K562 (cell line): ENCODE measurements around the gene DYRK1A. TPM values are rescaled to one million over a fixed set of nuclear protein-coding genes. Genes with fewer than 3 reads are reported as not detected.

ENCODE experiments used
- CUX1 ChIP-seq: fragments of 200-800 bp; sonication (Bioruptor generic); IDR thresholded peaks from 2 replicates; pipeline ENCODE4 v1.6.1; 2016; ENCODE audit warnings: missing genetic modification characterization, missing compliant biosample characterization
- FOXO4 ChIP-seq: fragments of 450-650 bp; formaldehyde crosslinking; IDR thresholded peaks from 2 replicates; pipeline ENCODE4 v1.4.0; 2020; ENCODE audit warnings: mild to moderate bottlenecking, moderate library complexity
- GABPB1 ChIP-seq: sonication (generic); formaldehyde crosslinking; IDR thresholded peaks from 2 replicates; pipeline ENCODE4 v1.8.0; 2022; ENCODE audit warnings: mild to moderate bottlenecking, missing genetic modification reagents
- HDAC1 ChIP-seq, 2 experiments: fragments of 450-650 bp; IDR thresholded peaks; 2 replicates each; pipeline ENCODE4 v1.6.1; 2016 to 2017; ENCODE audit warnings: inconsistent platforms in 1 of 2, mild to moderate bottlenecking in 1 of 2, moderate library complexity in 1 of 2
- HMBOX1 ChIP-seq: sonication (generic); IDR thresholded peaks from 2 replicates; pipeline ENCODE4 v1.6.1; 2016
- MAFF ChIP-seq: IDR thresholded peaks from 2 replicates; pipeline ENCODE4 v1.6.1; 2012; ENCODE audit warnings: low read length, improper control_type of control experiment
- NFYB ChIP-seq: IDR thresholded peaks from 2 replicates; pipeline ENCODE4 v1.6.1; 2011; ENCODE audit warnings: mild to moderate bottlenecking, moderate library complexity; ENCODE audit not compliant: insufficient read length; ENCODE audit errors: extremely low read depth
- OTX1 ChIP-seq: fragments of 450-650 bp; formaldehyde crosslinking; IDR thresholded peaks from 2 replicates; pipeline ENCODE4 v1.4.0; 2022; ENCODE audit warnings: mild to moderate bottlenecking
- PATZ1 ChIP-seq: fragments of 250-450 bp; sonication (Bioruptor Pico); IDR thresholded peaks from 2 replicates; pipeline ENCODE4 v1.5.0; 2020; ENCODE audit warnings: mild to moderate bottlenecking, borderline replicate concordance
- RFX7 ChIP-seq: fragments of 250-450 bp; sonication (Bioruptor Pico); IDR thresholded peaks from 2 replicates; pipeline ENCODE4 v1.5.1; 2021; ENCODE audit warnings: mild to moderate bottlenecking
- SAFB2 ChIP-seq: fragments of 200-400 bp; formaldehyde crosslinking; IDR thresholded peaks from 2 replicates; pipeline ENCODE4 v1.6.1; 2018; ENCODE audit warnings: borderline replicate concordance, low read length, low read depth, moderate library complexity; ENCODE audit not compliant: severe bottlenecking
- SMAD4 ChIP-seq: fragments of 250-450 bp; sonication (Bioruptor Pico); conservative IDR thresholded peaks from 2 replicates; pipeline ENCODE4 v1.8.0; 2021; ENCODE audit warnings: inconsistent platforms, mild to moderate bottlenecking, moderate library complexity
- ZBTB34 ChIP-seq: fragments of 250-450 bp; sonication (Bioruptor Pico); IDR thresholded peaks from 2 replicates; pipeline ENCODE4 v1.8.0; 2021; ENCODE audit warnings: mild to moderate bottlenecking, moderate library complexity
- ZNF23 ChIP-seq: fragments of 250-450 bp; sonication (Bioruptor Pico); IDR thresholded peaks from 2 replicates; pipeline ENCODE4 v1.4.0; 2020; ENCODE audit warnings: mild to moderate bottlenecking
- ZNF589 ChIP-seq: fragments of 200-800 bp; sonication (Bioruptor generic); IDR thresholded peaks from 2 replicates; pipeline ENCODE4 v1.6.1; 2016; ENCODE audit warnings: low read depth, missing genetic modification characterization, missing compliant biosample characterization
- ZNF77 ChIP-seq: fragments of 250-450 bp; sonication (Bioruptor Pico); IDR thresholded peaks from 2 replicates; pipeline ENCODE4 v1.5.0; 2020
- polyA plus RNA-seq, 8 experiments: library from polyadenylated mRNA; depleted of rRNA in 4 of 8; stranded (reverse) in 5 of 8; unstranded in 3 of 8; fragments of >200 nt; fragmentation: Nextera tagmentation in 2 of 8; fragmentation: Illumina TruSeq in 1 of 8; extraction: Ambion mirVana in 2 of 8; extraction: Trizol in 1 of 8; gene quantifications; 2 replicates each; pipeline versions ENCODE4 v1.2.1 to v1.2.3, GENCODE V29; 2011 to 2014; ENCODE audit warnings: inconsistent platforms in 1 of 8, missing spikeins in 1 of 8
- total RNA-seq, 7 experiments: library from RNA; depleted of rRNA in 6 of 7; stranded (reverse); fragments of >200 nt in 6 of 7; fragmentation: Illumina TruSeq in 2 of 7; extraction: Trizol in 2 of 7; gene quantifications; 2 replicates each; pipeline versions ENCODE4 v1.2.1 to v1.2.3, GENCODE V29; 2011 to 2021; ENCODE audit warnings: low replicate concordance in 1 of 7

Gene DYRK1A
- total and polyA plus RNA-seq, 9 of the 15 experiments (the other 6 are each of a cell fraction or from before 2014, with no cell fraction given), result 3.7 to 64.8 (median 42.3) TPM

GRCh38 chr21:37463083-37463801 lies 96.7 kb downstream of the DYRK1A start (continued):
- TF ChIP-seq SAFB2, result no peak
- TF ChIP-seq HDAC1 (IDR thresholded peaks at IDR 0.05), result no peak; a peak in 1 of 4 replicates
- no peak for TF ChIP-seq CUX1
- TF ChIP-seq FOXO4 (CRISPR knock-in tag), result no peak
- no peak for TF ChIP-seq ZBTB34 (CRISPR knock-in tag)
- TF ChIP-seq PATZ1 (CRISPR knock-in tag), result no peak
- no peak for TF ChIP-seq ZNF77 (CRISPR knock-in tag)
- no peak for TF ChIP-seq OTX1
- TF ChIP-seq HMBOX1, result no peak
- TF ChIP-seq ZNF589 (CRISPR knock-in tag), result no peak
- TF ChIP-seq RFX7 (CRISPR knock-in tag), result no peak
- no peak for TF ChIP-seq NFYB
- TF ChIP-seq SMAD4, result no peak
- TF ChIP-seq MAFF, result peak; percentile 10; the same call in 1 of the 2 replicates
- TF ChIP-seq GABPB1 (CRISPR knock-in tag), result no peak
- TF ChIP-seq ZNF23 (CRISPR knock-in tag), result no peak
